ENCODE results near the gene SETD1B. TPM values are rescaled to one million over a fixed set of nuclear protein-coding genes. Genes with fewer than 3 reads are reported as not detected.
"Not testable (repeated sequence)": the region's sequence is repeated elsewhere in the genome, so short reads cannot be mapped to it uniquely, and the experiment has no call there.

SETD1B gene
- total RNA-seq, 3 donors from 2014 or later: 4.2 to 7.9 (median 6.1) TPM

GRCh38 chr12:121866331-121866730 is 62.5 kb downstream of the SETD1B start:
- no peaks in the 10 kb centered on the region for H3K9me3 ChIP-seq
- no peaks in the 10 kb centered on the region for H3K4me1 ChIP-seq
- intact Hi-C loops (cut with DNase I; ENCODE audit: low total_unique reads): no loop called here
- no peak overlapping the region for H3K27ac ChIP-seq
- no peaks in the 10 kb centered on the region for H3K36me3 ChIP-seq
- no peak for DNase-seq (ENCODE audit: low spot score in 2 of 2)
- H3K4me3 ChIP-seq: no peak overlapping the region
- H3K27me3 ChIP-seq: no peaks in the 10 kb centered on the region
- TF ChIP-seq POLR2AphosphoS5 (IDR thresholded peaks at IDR 0.05) (no peak), POLR2A (IDR thresholded peaks at IDR 0.05) (no peak)
- TF ChIP-seq, protein P1, sequence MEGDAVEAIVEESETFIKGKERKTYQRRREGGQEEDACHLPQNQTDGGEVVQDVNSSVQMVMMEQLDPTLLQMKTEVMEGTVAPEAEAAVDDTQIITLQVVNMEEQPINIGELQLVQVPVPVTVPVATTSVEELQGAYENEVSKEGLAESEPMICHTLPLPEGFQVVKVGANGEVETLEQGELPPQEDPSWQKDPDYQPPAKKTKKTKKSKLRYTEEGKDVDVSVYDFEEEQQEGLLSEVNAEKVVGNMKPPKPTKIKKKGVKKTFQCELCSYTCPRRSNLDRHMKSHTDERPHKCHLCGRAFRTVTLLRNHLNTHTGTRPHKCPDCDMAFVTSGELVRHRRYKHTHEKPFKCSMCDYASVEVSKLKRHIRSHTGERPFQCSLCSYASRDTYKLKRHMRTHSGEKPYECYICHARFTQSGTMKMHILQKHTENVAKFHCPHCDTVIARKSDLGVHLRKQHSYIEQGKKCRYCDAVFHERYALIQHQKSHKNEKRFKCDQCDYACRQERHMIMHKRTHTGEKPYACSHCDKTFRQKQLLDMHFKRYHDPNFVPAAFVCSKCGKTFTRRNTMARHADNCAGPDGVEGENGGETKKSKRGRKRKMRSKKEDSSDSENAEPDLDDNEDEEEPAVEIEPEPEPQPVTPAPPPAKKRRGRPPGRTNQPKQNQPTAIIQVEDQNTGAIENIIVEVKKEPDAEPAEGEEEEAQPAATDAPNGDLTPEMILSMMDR (IDR thresholded peaks at IDR 0.05): no peak

DNA sequence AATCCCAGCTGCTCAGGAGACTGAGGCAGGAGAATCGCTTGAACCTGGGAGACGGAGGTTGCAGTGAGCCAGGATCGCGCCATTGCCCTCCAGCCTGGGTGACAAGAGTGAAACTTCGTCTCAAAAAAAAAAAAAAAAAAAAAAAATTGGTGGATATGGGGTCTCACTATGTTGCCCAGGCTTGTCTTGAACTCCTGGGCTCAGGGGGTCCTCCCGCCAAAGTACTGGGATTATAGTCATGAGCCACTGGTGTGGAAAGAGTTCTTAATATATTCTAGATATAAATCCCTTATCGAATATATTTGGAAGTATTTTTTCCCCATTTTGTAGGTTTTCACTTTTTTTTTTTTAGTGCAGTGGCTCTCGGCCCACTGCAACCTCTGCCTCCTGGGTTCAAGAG is 65.4 kb downstream of the SETD1B start:
- H3K27me3 ChIP-seq; H3K36me3 ChIP-seq; intact Hi-C loops (cut with DNase I; ENCODE audit: low total_unique reads); H3K4me1 ChIP-seq; DNase-seq (ENCODE audit: low spot score in 2 of 2); H3K27ac ChIP-seq; H3K9me3 ChIP-seq; H3K4me3 ChIP-seq: not testable (repeated sequence)

- Histone ChIP-seq H3K9me3 (no peaks in the 10 kb centered on the region), H3K27ac (no peak overlapping the region), H3K36me3 (no peaks in the 10 kb centered on the region), H3K4me3 (no peak overlapping the region), H3K27me3 (no peaks in the 10 kb centered on the region), H3K4me1 (no peaks in the 10 kb centered on the region)
- DNase-seq (ENCODE audit: low spot score in 2 of 2): no peak
- intact Hi-C loops (cut with DNase I; ENCODE audit: low total_unique reads): no loop called here
- TF ChIP-seq POLR2A (IDR thresholded peaks at IDR 0.05) (no peak), POLR2AphosphoS5 (IDR thresholded peaks at IDR 0.05) (no peak)
- TF ChIP-seq, protein P1 (IDR thresholded peaks at IDR 0.05): no peak
Observed at GRCh38 chr12:121871467-121871866, 67.7 kb downstream of the SETD1B start.

DNA sequence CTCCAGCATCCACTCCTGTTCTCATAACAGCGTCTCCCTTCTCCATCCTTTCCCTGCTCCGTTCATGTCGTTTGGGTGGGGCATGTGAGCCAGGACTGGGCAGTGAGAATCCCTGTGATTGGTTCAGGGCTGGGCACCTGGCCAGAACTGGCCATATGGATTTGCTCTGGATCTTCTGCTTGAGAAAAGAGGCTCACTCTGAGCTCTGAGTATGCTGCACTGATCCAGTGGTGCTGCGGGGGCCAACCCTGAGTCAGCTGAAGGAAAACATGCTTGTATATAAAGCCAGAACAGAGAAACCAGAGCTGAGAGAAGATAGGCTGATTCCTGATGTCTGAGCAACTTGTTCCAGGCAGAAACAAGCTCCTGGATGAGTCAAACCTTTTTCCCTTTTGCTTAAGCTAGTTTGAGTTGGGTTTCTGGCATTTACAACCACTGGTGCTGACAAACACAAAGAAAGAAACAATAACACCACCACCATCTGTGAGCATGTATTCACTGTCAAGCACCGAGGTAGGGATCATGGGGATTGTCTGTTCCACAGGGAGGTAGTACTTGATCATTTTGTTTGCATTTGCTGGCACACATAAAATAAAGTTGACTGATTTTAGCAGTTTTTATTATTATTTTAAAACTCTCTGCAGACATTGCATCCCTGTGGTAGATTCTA is 68.9 kb downstream of the SETD1B start:
- TF ChIP-seq, protein P1 (IDR thresholded peaks at IDR 0.05): no peak
- TF ChIP-seq POLR2AphosphoS5 (IDR thresholded peaks at IDR 0.05): no peak
- TF ChIP-seq POLR2A (IDR thresholded peaks at IDR 0.05): no peak
- intact Hi-C loops (cut with DNase I; ENCODE audit: low total_unique reads): no loop called here
- Histone ChIP-seq H3K4me3 (no peak overlapping the region), H3K9me3 (no peaks in the 10 kb centered on the region), H3K4me1 (no peaks in the 10 kb centered on the region), H3K36me3 (no peaks in the 10 kb centered on the region), H3K27me3 (no peaks in the 10 kb centered on the region), H3K27ac (no peak overlapping the region)
- DNase-seq (ENCODE audit: low spot score in 2 of 2): no peak

- no peak overlapping the region for H3K4me3 ChIP-seq
- no peaks in the 10 kb centered on the region for H3K27me3 ChIP-seq
- intact Hi-C loops (cut with DNase I; ENCODE audit: low total_unique reads): no loop called here
- TF ChIP-seq, protein P1 (IDR thresholded peaks at IDR 0.05): no peak
- TF ChIP-seq POLR2AphosphoS5 (IDR thresholded peaks at IDR 0.05) (no peak), POLR2A (IDR thresholded peaks at IDR 0.05) (no peak)
- no peak for DNase-seq (ENCODE audit: low spot score in 2 of 2)
- no peak overlapping the region for H3K27ac ChIP-seq
- H3K4me1 ChIP-seq: no peaks in the 10 kb centered on the region
- H3K36me3 ChIP-seq: no peaks in the 10 kb centered on the region
- H3K9me3 ChIP-seq: no peaks in the 10 kb centered on the region
Observed at GRCh38 chr12:121873216-121873569, 69.4 kb downstream of the SETD1B start.

GRCh38 chr12:121874071-121874470 is 70.3 kb downstream of the SETD1B start:
- intact Hi-C loops (cut with DNase I; ENCODE audit: low total_unique reads): no loop called here
- DNase-seq (ENCODE audit: low spot score in 2 of 2): no peak
- TF ChIP-seq POLR2AphosphoS5 (IDR thresholded peaks at IDR 0.05) (no peak), POLR2A (IDR thresholded peaks at IDR 0.05) (no peak)
- TF ChIP-seq, protein P1 (IDR thresholded peaks at IDR 0.05): no peak
- Histone ChIP-seq H3K4me3 (no peak overlapping the region), H3K27me3 (no peaks in the 10 kb centered on the region), H3K36me3 (no peaks in the 10 kb centered on the region), H3K4me1 (no peaks in the 10 kb centered on the region), H3K9me3 (no peaks in the 10 kb centered on the region), H3K27ac (no peak overlapping the region)
